WERI-Rb-1 (cell line): ENCODE data around the gene DNMBP.
"Not testable (repeated sequence)": the region's sequence is repeated elsewhere in the genome, so short reads cannot be mapped to it uniquely, and the experiment has no call there.

Source experiments
- DNase-seq: peaks from one replicate; pipeline ENCODE4 v3.0.0-alpha.2; 2020
- H3K27ac ChIP-seq: fragments of 250-450 bp; sonication (Bioruptor Pico); 2 replicates; pipeline ENCODE4 v1.5.1; 2020; ENCODE audit warnings: mild to moderate bottlenecking, moderate library complexity
- H3K27me3 ChIP-seq: fragments of 250-450 bp; sonication (Bioruptor Pico); 2 replicates; pipeline ENCODE4 v1.5.1; 2021; ENCODE audit warnings: mild to moderate bottlenecking, low read depth, moderate library complexity; ENCODE audit not compliant: insufficient read depth, severe bottlenecking
- H3K36me3 ChIP-seq: fragments of 250-450 bp; sonication (Bioruptor Pico); 2 replicates; pipeline ENCODE4 v1.5.1; 2020; ENCODE audit warnings: mild to moderate bottlenecking, moderate library complexity
- H3K4me3 ChIP-seq: 2 replicates; pipeline ENCODE4 v1.5.1; 2011; ENCODE audit warnings: low read depth, mild to moderate bottlenecking, control low read depth, low read length
- H3K9me3 ChIP-seq: fragments of 250-450 bp; sonication (Bioruptor Pico); 2 replicates; pipeline ENCODE4 v1.5.1; 2021; ENCODE audit warnings: mild to moderate bottlenecking, moderate library complexity; ENCODE audit not compliant: severe bottlenecking
- TF ChIP-seq, protein P1 (sequence below): IDR thresholded peaks from 2 replicates; pipeline ENCODE4 v1.5.1; 2011; ENCODE audit warnings: low read depth, mild to moderate bottlenecking, control low read depth, inconsistent platforms, low read length

Gene DNMBP

DNA sequence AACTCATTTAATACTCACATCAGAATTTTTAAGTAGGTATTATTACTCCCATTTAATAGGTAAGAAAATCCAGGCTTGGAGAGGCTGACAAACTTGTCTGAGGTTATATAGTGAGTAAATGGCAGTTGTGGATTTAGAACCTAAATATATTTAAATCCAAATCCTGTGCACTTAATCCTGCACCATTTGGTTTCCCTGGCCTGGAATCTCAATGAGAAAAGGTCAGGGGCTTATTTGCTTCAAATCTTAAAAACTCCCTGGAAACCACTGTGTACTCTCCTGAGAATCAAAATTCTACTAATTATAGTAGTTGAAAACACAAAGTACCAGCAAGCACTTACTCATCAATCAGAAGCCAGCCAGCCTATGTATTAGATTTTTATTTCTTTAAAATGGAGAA, 97.7 kb downstream of the DNMBP start:
- no peak overlapping the region for H3K4me3 ChIP-seq
- H3K9me3 ChIP-seq = no peaks in the 10 kb centered on the region
- DNase-seq = peak; percentile 20
- no peaks in the 10 kb centered on the region for H3K27me3 ChIP-seq
- peak overlapping the region; percentile 30 for H3K27ac ChIP-seq
- TF ChIP-seq, protein P1, sequence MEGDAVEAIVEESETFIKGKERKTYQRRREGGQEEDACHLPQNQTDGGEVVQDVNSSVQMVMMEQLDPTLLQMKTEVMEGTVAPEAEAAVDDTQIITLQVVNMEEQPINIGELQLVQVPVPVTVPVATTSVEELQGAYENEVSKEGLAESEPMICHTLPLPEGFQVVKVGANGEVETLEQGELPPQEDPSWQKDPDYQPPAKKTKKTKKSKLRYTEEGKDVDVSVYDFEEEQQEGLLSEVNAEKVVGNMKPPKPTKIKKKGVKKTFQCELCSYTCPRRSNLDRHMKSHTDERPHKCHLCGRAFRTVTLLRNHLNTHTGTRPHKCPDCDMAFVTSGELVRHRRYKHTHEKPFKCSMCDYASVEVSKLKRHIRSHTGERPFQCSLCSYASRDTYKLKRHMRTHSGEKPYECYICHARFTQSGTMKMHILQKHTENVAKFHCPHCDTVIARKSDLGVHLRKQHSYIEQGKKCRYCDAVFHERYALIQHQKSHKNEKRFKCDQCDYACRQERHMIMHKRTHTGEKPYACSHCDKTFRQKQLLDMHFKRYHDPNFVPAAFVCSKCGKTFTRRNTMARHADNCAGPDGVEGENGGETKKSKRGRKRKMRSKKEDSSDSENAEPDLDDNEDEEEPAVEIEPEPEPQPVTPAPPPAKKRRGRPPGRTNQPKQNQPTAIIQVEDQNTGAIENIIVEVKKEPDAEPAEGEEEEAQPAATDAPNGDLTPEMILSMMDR = no peak
- H3K36me3 ChIP-seq = peaks cover 13% of the 10 kb centered on the region

DNA sequence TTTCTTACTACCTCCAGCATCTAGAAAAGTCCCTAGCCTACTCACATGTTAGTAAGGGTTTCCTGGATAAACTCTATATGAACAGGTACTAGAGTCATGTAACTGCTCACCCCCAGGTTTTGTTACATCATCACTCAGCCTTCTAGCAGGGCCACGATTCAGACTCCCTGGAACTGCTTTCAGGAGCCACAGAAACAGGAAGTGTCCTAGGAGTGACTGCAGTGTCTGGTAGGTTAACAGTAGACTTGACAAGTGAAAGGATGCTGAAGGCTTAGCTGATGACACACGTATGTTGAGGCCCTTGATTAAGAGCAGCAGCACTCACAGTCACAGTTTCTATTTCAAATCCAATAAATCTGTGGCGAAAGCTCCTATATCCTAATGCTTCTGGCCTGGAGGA, 101.2 kb downstream of the DNMBP start:
- Histone ChIP-seq H3K36me3 (peaks cover 24% of the 10 kb centered on the region), H3K27me3 (no peaks in the 10 kb centered on the region), H3K9me3 (no peaks in the 10 kb centered on the region), H3K27ac (no peak overlapping the region), H3K4me3 (no peak overlapping the region)
- TF ChIP-seq, protein P1 = no peak
- peak; percentile 16 for DNase-seq

DNA sequence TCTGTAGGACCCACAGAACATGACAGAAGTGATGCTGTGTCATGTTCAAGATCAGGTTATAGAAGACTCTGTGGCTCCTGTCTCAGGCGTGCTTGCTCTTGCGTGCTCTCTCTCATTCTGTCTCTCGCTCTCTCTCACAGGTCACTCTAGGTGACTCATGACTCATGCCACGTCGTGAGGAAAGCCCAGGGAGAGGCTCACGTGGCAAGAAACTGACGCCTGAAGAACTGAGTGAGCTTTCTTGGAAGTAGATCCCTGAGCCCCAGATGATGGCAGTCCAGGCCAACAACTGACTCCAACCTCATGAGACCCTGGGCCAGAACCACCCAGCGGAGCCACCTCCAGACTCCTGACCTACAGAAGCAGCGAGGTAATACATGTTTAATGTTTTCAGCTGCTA, 103.3 kb downstream of the DNMBP start:
- H3K9me3 ChIP-seq = no peaks in the 10 kb centered on the region
- TF ChIP-seq, protein P1 = no peak
- DNase-seq = no peak
- no peak overlapping the region for H3K4me3 ChIP-seq
- H3K27me3 ChIP-seq = no peaks in the 10 kb centered on the region
- H3K27ac ChIP-seq = no peak overlapping the region
- peaks cover 24% of the 10 kb centered on the region for H3K36me3 ChIP-seq

DNA sequence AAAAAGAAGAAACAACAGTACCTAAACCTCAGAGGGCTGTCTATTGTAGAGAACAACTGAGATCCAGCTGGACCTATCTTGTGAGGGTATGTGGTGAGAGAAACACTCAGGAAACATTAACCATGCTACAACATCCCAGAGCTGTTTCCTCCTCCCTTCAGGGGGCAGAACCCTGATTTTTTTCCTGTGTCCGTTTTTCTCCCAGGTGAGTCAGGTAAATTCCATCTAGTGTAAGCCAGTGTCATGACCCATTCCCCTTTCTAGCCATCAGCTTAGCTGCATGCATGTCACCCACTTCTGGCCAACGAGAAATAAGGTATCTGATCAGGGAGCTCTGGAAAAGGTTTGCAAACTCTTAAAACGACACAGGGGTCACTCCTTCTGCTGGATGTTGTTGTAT, 103.8 kb downstream of the DNMBP start:
- Histone ChIP-seq H3K27ac (no peak overlapping the region), H3K27me3 (no peaks in the 10 kb centered on the region), H3K4me3 (no peak overlapping the region), H3K36me3 (peaks cover 24% of the 10 kb centered on the region), H3K9me3 (no peaks in the 10 kb centered on the region)
- TF ChIP-seq, protein P1 = no peak
- DNase-seq = no peak

DNA sequence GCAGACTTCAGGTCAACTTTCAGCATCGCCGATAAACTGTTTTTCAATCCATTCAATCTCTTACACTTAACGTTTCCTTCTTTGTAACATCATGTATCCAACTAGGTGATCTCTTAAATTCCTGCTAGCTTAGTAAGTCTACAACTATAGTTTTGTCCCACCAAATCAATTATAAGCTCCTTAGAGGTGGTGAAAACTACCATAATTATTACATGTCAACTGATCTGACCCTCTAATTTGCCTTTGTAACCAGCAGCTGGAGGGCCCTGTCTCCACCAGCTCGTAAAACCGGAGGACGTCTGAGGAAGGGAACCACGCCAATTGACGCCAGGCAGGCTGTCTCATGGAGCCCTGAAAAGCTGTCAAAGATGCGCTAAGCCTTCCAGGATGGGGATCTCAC, 113.9 kb downstream of the DNMBP start:
- TF ChIP-seq, protein P1 = no peak
- no peak for DNase-seq
- H3K4me3 ChIP-seq = no peak overlapping the region
- H3K27me3 ChIP-seq = no peaks in the 10 kb centered on the region
- no peaks in the 10 kb centered on the region for H3K9me3 ChIP-seq
- H3K27ac ChIP-seq = no peak overlapping the region
- peaks cover 44% of the 10 kb centered on the region for H3K36me3 ChIP-seq

DNA sequence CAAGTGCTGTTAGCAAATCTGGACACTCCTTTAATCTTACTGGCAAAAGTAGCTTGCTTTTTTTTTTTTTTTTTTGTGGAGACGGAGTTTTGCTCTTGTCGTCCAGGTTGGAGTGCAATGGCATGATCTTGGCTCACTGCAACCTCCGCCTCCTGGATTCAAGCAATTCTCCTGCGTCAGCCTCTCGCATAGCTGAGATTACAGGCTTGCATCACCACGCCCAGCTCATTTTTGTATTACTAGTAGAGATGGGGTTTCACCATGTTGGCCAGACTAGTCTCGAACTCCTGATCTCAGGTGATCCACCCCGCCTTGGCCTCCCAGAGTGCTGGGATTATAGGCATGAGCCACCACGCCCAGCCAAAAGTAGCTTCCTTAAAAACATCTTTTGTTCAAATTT, 114.7 kb downstream of the DNMBP start:
- peaks cover 44% of the 10 kb centered on the region for H3K36me3 ChIP-seq
- not testable (repeated sequence) for H3K27ac ChIP-seq, H3K27me3 ChIP-seq, DNase-seq, H3K4me3 ChIP-seq, H3K9me3 ChIP-seq
